ENCODE data around the gene INSL3.
"Not testable (repeated sequence)": the region's sequence is repeated elsewhere in the genome, so short reads cannot be mapped to it uniquely, and the experiment has no call there.

The INSL3 gene

GRCh38 chr19:17783721-17784120, 37.6 kb downstream of the INSL3 start:
- not testable (repeated sequence) for H3K4me1 ChIP-seq (ENCODE audit: control insufficient read depth, insufficient read depth, low read length); H3K27me3 ChIP-seq (ENCODE audit: control insufficient read depth, insufficient read depth, low read length); H3K4me3 ChIP-seq (ENCODE audit: low read length); H3K36me3 ChIP-seq (ENCODE audit: control insufficient read depth, insufficient read depth, low read length); H3K27ac ChIP-seq (ENCODE audit: low read depth, low read length); H3K9ac ChIP-seq (ENCODE audit: low read length)

GRCh38 chr19:17780781-17781180, 40.5 kb downstream of the INSL3 start:
- H3K27me3 ChIP-seq (ENCODE audit: control insufficient read depth, insufficient read depth, low read length) = peaks cover 6% of the 10 kb centered on the region
- no peak overlapping the region for H3K4me3 ChIP-seq (ENCODE audit: low read length)
- no peaks in the 10 kb centered on the region for H3K4me1 ChIP-seq (ENCODE audit: control insufficient read depth, insufficient read depth, low read length)
- H3K36me3 ChIP-seq (ENCODE audit: control insufficient read depth, insufficient read depth, low read length) = no peaks in the 10 kb centered on the region
- no peak overlapping the region for H3K27ac ChIP-seq (ENCODE audit: low read depth, low read length)
- no peak overlapping the region for H3K9ac ChIP-seq (ENCODE audit: low read length)

- peaks cover 6% of the 10 kb centered on the region for H3K27me3 ChIP-seq (ENCODE audit: control insufficient read depth, insufficient read depth, low read length)
- H3K4me3 ChIP-seq (ENCODE audit: low read length) = no peak overlapping the region
- no peaks in the 10 kb centered on the region for H3K36me3 ChIP-seq (ENCODE audit: control insufficient read depth, insufficient read depth, low read length)
- no peak overlapping the region for H3K9ac ChIP-seq (ENCODE audit: low read length)
- H3K27ac ChIP-seq (ENCODE audit: low read depth, low read length) = no peak overlapping the region
- H3K4me1 ChIP-seq (ENCODE audit: control insufficient read depth, insufficient read depth, low read length) = no peaks in the 10 kb centered on the region
These were observed 42.1 kb downstream of the INSL3 start for GRCh38 chr19:17778968-17779929.

GRCh38 chr19:17778251-17778967, 42.9 kb downstream of the INSL3 start:
- Histone ChIP-seq H3K9ac (ENCODE audit: low read length) (no peak overlapping the region), H3K4me3 (ENCODE audit: low read length) (no peak overlapping the region), H3K27ac (ENCODE audit: low read depth, low read length) (no peak overlapping the region), H3K4me1 (ENCODE audit: control insufficient read depth, insufficient read depth, low read length) (no peaks in the 10 kb centered on the region), H3K36me3 (ENCODE audit: control insufficient read depth, insufficient read depth, low read length) (no peaks in the 10 kb centered on the region), H3K27me3 (ENCODE audit: control insufficient read depth, insufficient read depth, low read length) (peaks cover 6% of the 10 kb centered on the region)

GRCh38 chr19:17777840-17778239, 43.5 kb downstream of the INSL3 start:
- not testable (repeated sequence) for H3K9ac ChIP-seq (ENCODE audit: low read length); H3K36me3 ChIP-seq (ENCODE audit: control insufficient read depth, insufficient read depth, low read length)

GRCh38 chr19:17775991-17776803, 45.1 kb downstream of the INSL3 start:
- no peaks in the 10 kb centered on the region for H3K36me3 ChIP-seq (ENCODE audit: control insufficient read depth, insufficient read depth, low read length)
- no peaks in the 10 kb centered on the region for H3K4me1 ChIP-seq (ENCODE audit: control insufficient read depth, insufficient read depth, low read length)
- H3K27ac ChIP-seq (ENCODE audit: low read depth, low read length) = no peak overlapping the region
- H3K9ac ChIP-seq (ENCODE audit: low read length) = no peak overlapping the region
- peaks cover 6% of the 10 kb centered on the region for H3K27me3 ChIP-seq (ENCODE audit: control insufficient read depth, insufficient read depth, low read length)
- H3K4me3 ChIP-seq (ENCODE audit: low read length) = no peak overlapping the region

More at GRCh38 chr19:17777840-17778239, 43.5 kb downstream of the INSL3 start:
- H3K27me3 ChIP-seq (ENCODE audit: control insufficient read depth, insufficient read depth, low read length); H3K4me3 ChIP-seq (ENCODE audit: low read length); H3K4me1 ChIP-seq (ENCODE audit: control insufficient read depth, insufficient read depth, low read length); H3K27ac ChIP-seq (ENCODE audit: low read depth, low read length): not testable (repeated sequence)

GRCh38 chr19:17775245-17775927, 45.9 kb downstream of the INSL3 start:
- H3K4me3 ChIP-seq (ENCODE audit: low read length) = no peak overlapping the region
- H3K27ac ChIP-seq (ENCODE audit: low read depth, low read length) = no peak overlapping the region
- H3K4me1 ChIP-seq (ENCODE audit: control insufficient read depth, insufficient read depth, low read length) = no peaks in the 10 kb centered on the region
- no peaks in the 10 kb centered on the region for H3K36me3 ChIP-seq (ENCODE audit: control insufficient read depth, insufficient read depth, low read length)
- H3K27me3 ChIP-seq (ENCODE audit: control insufficient read depth, insufficient read depth, low read length) = peaks cover 2% of the 10 kb centered on the region
- no peak overlapping the region for H3K9ac ChIP-seq (ENCODE audit: low read length)

GRCh38 chr19:17772172-17772571, 49.1 kb downstream of the INSL3 start:
- no peaks in the 10 kb centered on the region for H3K4me1 ChIP-seq (ENCODE audit: control insufficient read depth, insufficient read depth, low read length)
- no peak overlapping the region for H3K4me3 ChIP-seq (ENCODE audit: low read length)
- no peak overlapping the region for H3K9ac ChIP-seq (ENCODE audit: low read length)
- no peaks in the 10 kb centered on the region for H3K36me3 ChIP-seq (ENCODE audit: control insufficient read depth, insufficient read depth, low read length)
- H3K27me3 ChIP-seq (ENCODE audit: control insufficient read depth, insufficient read depth, low read length) = no peaks in the 10 kb centered on the region
- no peak overlapping the region for H3K27ac ChIP-seq (ENCODE audit: low read depth, low read length)

- Histone ChIP-seq H3K9ac (ENCODE audit: low read length) (no peak overlapping the region), H3K27ac (ENCODE audit: low read depth, low read length) (no peak overlapping the region), H3K36me3 (ENCODE audit: control insufficient read depth, insufficient read depth, low read length) (no peaks in the 10 kb centered on the region), H3K4me1 (ENCODE audit: control insufficient read depth, insufficient read depth, low read length) (no peaks in the 10 kb centered on the region), H3K27me3 (ENCODE audit: control insufficient read depth, insufficient read depth, low read length) (peaks cover 2% of the 10 kb centered on the region), H3K4me3 (ENCODE audit: low read length) (no peak overlapping the region)
These were observed 50.7 kb downstream of the INSL3 start for GRCh38 chr19:17770613-17771012.

GRCh38 chr19:17767559-17767958, 53.8 kb downstream of the INSL3 start:
- Histone ChIP-seq H3K4me1 (ENCODE audit: control insufficient read depth, insufficient read depth, low read length) (no peaks in the 10 kb centered on the region), H3K36me3 (ENCODE audit: control insufficient read depth, insufficient read depth, low read length) (no peaks in the 10 kb centered on the region), H3K9ac (ENCODE audit: low read length) (no peak overlapping the region), H3K4me3 (ENCODE audit: low read length) (no peak overlapping the region), H3K27me3 (ENCODE audit: control insufficient read depth, insufficient read depth, low read length) (peaks cover 2% of the 10 kb centered on the region), H3K27ac (ENCODE audit: low read depth, low read length) (no peak overlapping the region)

- no peak overlapping the region for H3K27ac ChIP-seq (ENCODE audit: low read depth, low read length)
- H3K4me1 ChIP-seq (ENCODE audit: control insufficient read depth, insufficient read depth, low read length) = no peaks in the 10 kb centered on the region
- H3K9ac ChIP-seq (ENCODE audit: low read length) = no peak overlapping the region
- no peaks in the 10 kb centered on the region for H3K36me3 ChIP-seq (ENCODE audit: control insufficient read depth, insufficient read depth, low read length)
- peaks cover 2% of the 10 kb centered on the region for H3K27me3 ChIP-seq (ENCODE audit: control insufficient read depth, insufficient read depth, low read length)
- peak overlapping the region; percentile 33 for H3K4me3 ChIP-seq (ENCODE audit: low read length)
These were observed 54.7 kb downstream of the INSL3 start for GRCh38 chr19:17766543-17767131.

Data from rectal smooth muscle tissue (tissue), 1 donor.